ENCODE measurements around the gene DGKD.

DNA sequence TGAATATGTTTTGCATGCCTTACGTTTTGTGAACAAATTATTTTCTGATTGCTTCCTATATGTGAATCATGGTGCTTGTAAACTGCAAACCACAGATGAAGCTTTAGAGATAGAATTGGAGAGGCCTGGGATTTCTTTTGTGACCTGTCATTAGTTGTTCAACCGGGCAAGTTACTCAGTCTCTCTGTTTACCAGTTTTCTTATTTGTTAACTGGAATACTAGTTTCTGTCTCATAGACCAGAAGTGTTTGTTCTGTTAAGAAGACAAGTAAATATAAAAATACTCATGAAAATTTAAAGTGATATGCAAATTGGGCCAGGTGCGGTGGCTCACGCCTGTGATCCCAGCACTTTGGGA is 27.3 kb downstream of the DGKD start:
- TF ChIP-seq POLR2A (IDR thresholded peaks at IDR 0.05) (no peak), POLR2AphosphoS5 (IDR thresholded peaks at IDR 0.05) (no peak)
- TF ChIP-seq, protein P1, sequence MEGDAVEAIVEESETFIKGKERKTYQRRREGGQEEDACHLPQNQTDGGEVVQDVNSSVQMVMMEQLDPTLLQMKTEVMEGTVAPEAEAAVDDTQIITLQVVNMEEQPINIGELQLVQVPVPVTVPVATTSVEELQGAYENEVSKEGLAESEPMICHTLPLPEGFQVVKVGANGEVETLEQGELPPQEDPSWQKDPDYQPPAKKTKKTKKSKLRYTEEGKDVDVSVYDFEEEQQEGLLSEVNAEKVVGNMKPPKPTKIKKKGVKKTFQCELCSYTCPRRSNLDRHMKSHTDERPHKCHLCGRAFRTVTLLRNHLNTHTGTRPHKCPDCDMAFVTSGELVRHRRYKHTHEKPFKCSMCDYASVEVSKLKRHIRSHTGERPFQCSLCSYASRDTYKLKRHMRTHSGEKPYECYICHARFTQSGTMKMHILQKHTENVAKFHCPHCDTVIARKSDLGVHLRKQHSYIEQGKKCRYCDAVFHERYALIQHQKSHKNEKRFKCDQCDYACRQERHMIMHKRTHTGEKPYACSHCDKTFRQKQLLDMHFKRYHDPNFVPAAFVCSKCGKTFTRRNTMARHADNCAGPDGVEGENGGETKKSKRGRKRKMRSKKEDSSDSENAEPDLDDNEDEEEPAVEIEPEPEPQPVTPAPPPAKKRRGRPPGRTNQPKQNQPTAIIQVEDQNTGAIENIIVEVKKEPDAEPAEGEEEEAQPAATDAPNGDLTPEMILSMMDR (IDR thresholded peaks at IDR 0.05 in 8 of 11, conservative IDR thresholded peaks at IDR 0.05 in 3 of 11), result no peak

All from spleen (tissue), 7 donors.